Measurements from ENCODE around the gene TIMM17A. TPM values are rescaled to one million over a fixed set of nuclear protein-coding genes. Genes with fewer than 3 reads are reported as not detected.
"Not testable (repeated sequence)": the region's sequence is repeated elsewhere in the genome, so short reads cannot be mapped to it uniquely, and the experiment has no call there.

TIMM17A gene
- total and polyA plus RNA-seq, 10 donors = 20.8 to 38.3 (median 29.6) TPM

- Histone ChIP-seq H3K27ac (peak overlapping the region in 1 of 8 donors; percentile 21), H3K9me3 (no peaks in the 10 kb centered on the region), H3K4me3 (no peak overlapping the region), H3K27me3 (replicated peaks in 1 of 7) (peaks cover 0 to 17% (median 0%) of the 10 kb centered on the region in 7 donors), H3K4me1 (peaks cover 0 to 6% (median 0%) of the 10 kb centered on the region in 6 donors), H3K36me3 (no peaks in the 10 kb centered on the region)
- TF ChIP-seq POLR2AphosphoS5 (IDR thresholded peaks at IDR 0.05) (no peak), POLR2A (IDR thresholded peaks at IDR 0.05) (no peak)
- TF ChIP-seq, protein P1, sequence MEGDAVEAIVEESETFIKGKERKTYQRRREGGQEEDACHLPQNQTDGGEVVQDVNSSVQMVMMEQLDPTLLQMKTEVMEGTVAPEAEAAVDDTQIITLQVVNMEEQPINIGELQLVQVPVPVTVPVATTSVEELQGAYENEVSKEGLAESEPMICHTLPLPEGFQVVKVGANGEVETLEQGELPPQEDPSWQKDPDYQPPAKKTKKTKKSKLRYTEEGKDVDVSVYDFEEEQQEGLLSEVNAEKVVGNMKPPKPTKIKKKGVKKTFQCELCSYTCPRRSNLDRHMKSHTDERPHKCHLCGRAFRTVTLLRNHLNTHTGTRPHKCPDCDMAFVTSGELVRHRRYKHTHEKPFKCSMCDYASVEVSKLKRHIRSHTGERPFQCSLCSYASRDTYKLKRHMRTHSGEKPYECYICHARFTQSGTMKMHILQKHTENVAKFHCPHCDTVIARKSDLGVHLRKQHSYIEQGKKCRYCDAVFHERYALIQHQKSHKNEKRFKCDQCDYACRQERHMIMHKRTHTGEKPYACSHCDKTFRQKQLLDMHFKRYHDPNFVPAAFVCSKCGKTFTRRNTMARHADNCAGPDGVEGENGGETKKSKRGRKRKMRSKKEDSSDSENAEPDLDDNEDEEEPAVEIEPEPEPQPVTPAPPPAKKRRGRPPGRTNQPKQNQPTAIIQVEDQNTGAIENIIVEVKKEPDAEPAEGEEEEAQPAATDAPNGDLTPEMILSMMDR (IDR thresholded peaks at IDR 0.05 in 8 of 11, conservative IDR thresholded peaks at IDR 0.05 in 3 of 11) = no peak
- intact Hi-C loops (cut with DNase I; ENCODE audit: low total_unique reads) = no loop called here
- DNase-seq = no peak
- 60 to 88% (median 66%) methylated on average over 4 of the region's 4 CpGs for WGBS, 5 donors
These were observed 16.2 kb upstream of the TIMM17A start for GRCh38 chr1:201939148-201939547.

GRCh38 chr1:201939574-201939973 lies 15.7 kb upstream of the TIMM17A start:
- H3K27me3 ChIP-seq (replicated peaks in 1 of 7) = peaks cover 0 to 22% (median 3%) of the 10 kb centered on the region in 7 donors
- DNase-seq = no peak
- no peak overlapping the region for H3K4me3 ChIP-seq
- H3K27ac ChIP-seq = peak overlapping the region in 1 of 8 donors; percentile 21
- H3K9me3 ChIP-seq = no peaks in the 10 kb centered on the region
- TF ChIP-seq, protein P1 (IDR thresholded peaks at IDR 0.05 in 8 of 11, conservative IDR thresholded peaks at IDR 0.05 in 3 of 11) = no peak
- TF ChIP-seq POLR2A (IDR thresholded peaks at IDR 0.05) (no peak), POLR2AphosphoS5 (IDR thresholded peaks at IDR 0.05) (no peak)
- intact Hi-C loops (cut with DNase I; ENCODE audit: low total_unique reads) = no loop called here
- no peaks in the 10 kb centered on the region for H3K36me3 ChIP-seq
- 78 to 93% (median 84%) methylated on average over 5 of the region's 5 CpGs for WGBS, 5 donors
- H3K4me1 ChIP-seq = peaks cover 0 to 6% (median 0%) of the 10 kb centered on the region in 6 donors

GRCh38 chr1:201940316-201940715 lies 15.0 kb upstream of the TIMM17A start:
- intact Hi-C loops (cut with DNase I; ENCODE audit: low total_unique reads) = loop anchor here (5.0 kb wide), 1 partner anchor 33 kb away; no protein-coding TSS in a partner anchor
- not testable (repeated sequence) for H3K36me3 ChIP-seq, H3K9me3 ChIP-seq, H3K27ac ChIP-seq, H3K4me1 ChIP-seq, H3K4me3 ChIP-seq, DNase-seq
- H3K27me3 ChIP-seq (replicated peaks in 1 of 7) = peaks cover 0 to 29% (median 5%) of the 10 kb centered on the region in 7 donors
- 89 to 97% (median 97%) methylated on average over 10 of the region's 10 CpGs for WGBS, 5 donors

DNA sequence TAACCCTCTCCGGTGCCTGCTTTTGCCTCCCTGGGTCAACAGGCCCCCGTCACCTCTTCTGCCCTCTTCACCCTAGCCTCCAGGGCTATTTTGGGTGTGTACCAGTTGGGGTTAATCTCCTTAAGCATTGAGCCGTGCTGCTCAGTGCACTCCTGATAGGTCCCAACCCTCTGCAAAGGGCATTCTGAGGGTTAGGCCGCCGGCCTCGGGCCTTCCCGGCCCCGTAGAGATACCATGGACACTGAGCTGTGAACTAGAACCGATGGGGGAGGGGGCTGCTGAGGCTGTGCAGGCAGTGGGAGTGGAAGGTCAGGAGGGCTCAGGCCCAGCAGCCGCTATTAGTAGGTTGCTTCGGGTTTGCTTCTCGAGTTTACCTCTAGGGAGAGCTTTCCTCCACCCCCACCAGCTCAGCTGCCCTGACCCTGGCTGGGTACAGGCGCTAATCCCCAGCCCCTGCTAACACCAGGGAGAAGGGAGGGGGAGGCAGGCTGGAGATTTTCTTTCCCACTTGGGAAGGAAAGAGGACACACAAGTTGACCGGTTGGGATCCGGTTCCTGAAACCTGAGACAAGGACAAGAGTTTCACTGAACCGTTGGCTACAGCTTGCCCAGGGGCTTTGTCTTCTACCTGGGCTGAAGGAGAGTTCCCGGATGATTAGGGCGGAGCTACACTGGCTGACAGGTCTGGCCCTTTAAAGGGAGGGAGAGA lies 13.7 kb upstream of the TIMM17A start:
- Histone ChIP-seq H3K27ac (peak overlapping the region in 3 of 8 donors; percentile 0 to 17 (median 13)), H3K4me3 (peak overlapping the region in 2 of 8 donors; percentile 5 to 35), H3K27me3 (replicated peaks in 1 of 7) (peaks cover 0 to 42% (median 16%) of the 10 kb centered on the region in 7 donors), H3K9me3 (no peaks in the 10 kb centered on the region), H3K36me3 (no peaks in the 10 kb centered on the region), H3K4me1 (peaks cover 0 to 13% (median 4%) of the 10 kb centered on the region in 6 donors)
- WGBS, 5 donors = 64 to 77% (median 73%) methylated on average over 17 to 18 of the region's 18 CpGs
- TF ChIP-seq POLR2AphosphoS5 (IDR thresholded peaks at IDR 0.05) (no peak), POLR2A (IDR thresholded peaks at IDR 0.05) (no peak)
- TF ChIP-seq, protein P1 (IDR thresholded peaks at IDR 0.05 in 8 of 11, conservative IDR thresholded peaks at IDR 0.05 in 3 of 11) = no peak
- DNase-seq = no peak
- intact Hi-C loops (cut with DNase I; ENCODE audit: low total_unique reads) = loop anchor here (5.0 kb wide), 1 partner anchor 34 kb away; no protein-coding TSS in a partner anchor

Measured in spleen (tissue), 11 donors.